Neuron (in vitro differentiated cells): ENCODE results near the gene NOM1.
"Not testable (repeated sequence)": the region's sequence is repeated elsewhere in the genome, so short reads cannot be mapped to it uniquely, and the experiment has no call there.

Experiments used
- H2AFZ ChIP-seq: one replicate; pipeline ENCODE4 v1.6.1; 2013; ENCODE audit warnings: low read depth, mild to moderate bottlenecking, inconsistent platforms, low read length, moderate library complexity
- H3K27me3 ChIP-seq: one replicate; pipeline ENCODE4 v1.6.1; 2013; ENCODE audit warnings: low read length; ENCODE audit not compliant: insufficient read depth
- H3K36me3 ChIP-seq: one replicate; pipeline ENCODE4 v1.6.1; 2013; ENCODE audit warnings: low read length; ENCODE audit not compliant: insufficient read depth
- H3K4me1 ChIP-seq: one replicate; pipeline ENCODE4 v1.6.1; 2013; ENCODE audit warnings: low read length; ENCODE audit not compliant: insufficient read depth
- H3K4me3 ChIP-seq: 2 replicates; pipeline ENCODE4 v1.5.1; 2013; ENCODE audit warnings: mild to moderate bottlenecking, low read length, moderate library complexity
- H3K9me3 ChIP-seq: one replicate; pipeline ENCODE4 v1.6.1; 2013; ENCODE audit warnings: low read length

NOM1 gene

DNA sequence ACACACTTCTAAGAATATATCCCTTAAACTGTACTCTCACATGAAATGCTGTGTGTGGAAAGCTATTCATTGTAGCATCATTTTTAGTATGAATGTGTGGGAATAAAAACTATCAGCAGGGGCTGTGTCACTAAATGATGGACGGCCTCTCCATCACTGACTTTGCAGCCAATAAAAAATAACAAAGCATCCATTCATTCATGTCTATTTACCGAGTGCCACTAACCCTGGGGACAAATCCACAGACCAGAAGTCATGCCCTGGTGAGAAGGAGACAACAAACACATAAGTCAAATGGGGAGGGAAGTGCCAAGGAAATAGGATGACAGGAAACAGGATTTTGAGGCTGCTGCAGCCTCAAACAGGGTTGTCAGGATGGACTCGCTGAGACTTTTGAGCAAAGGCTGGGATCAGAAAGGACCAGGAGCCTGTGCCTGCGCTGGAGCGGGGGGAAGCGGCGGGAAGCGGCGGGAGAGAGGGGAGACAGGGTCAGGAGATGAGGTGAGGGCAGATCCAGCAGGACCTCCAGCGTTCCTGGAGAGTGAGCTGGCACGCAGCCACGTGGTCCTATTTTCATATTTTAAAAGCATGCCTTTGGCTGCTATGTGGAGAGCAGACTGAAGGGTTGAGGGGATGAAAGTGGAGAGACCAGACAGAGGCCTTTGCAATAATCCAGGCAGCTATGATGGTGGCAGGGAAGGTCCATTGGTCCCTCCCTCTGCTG is 2.2 kb upstream of the NOM1 start:
- H3K27me3 ChIP-seq, result peaks cover 8% of the 10 kb centered on the region
- H3K9me3 ChIP-seq, result no peaks in the 10 kb centered on the region
- H3K4me3 ChIP-seq, result no peak overlapping the region
- no peak overlapping the region for H2AFZ ChIP-seq
- H3K36me3 ChIP-seq, result peaks cover 4% of the 10 kb centered on the region
- peaks cover 18% of the 10 kb centered on the region for H3K4me1 ChIP-seq

- peaks cover 18% of the 10 kb centered on the region for H3K4me1 ChIP-seq
- peaks cover 13% of the 10 kb centered on the region for H3K36me3 ChIP-seq
- H2AFZ ChIP-seq, result no peak overlapping the region
- no peak overlapping the region for H3K4me3 ChIP-seq
- H3K9me3 ChIP-seq, result no peaks in the 10 kb centered on the region
- H3K27me3 ChIP-seq, result peaks cover 8% of the 10 kb centered on the region
These were observed 1.2 kb upstream of the NOM1 start for GRCh38 chr7:156948361-156948760.

- peak overlapping the region; percentile 60 for H3K4me3 ChIP-seq
- no peaks in the 10 kb centered on the region for H3K9me3 ChIP-seq
- peaks cover 33% of the 10 kb centered on the region for H3K36me3 ChIP-seq
- H3K4me1 ChIP-seq, result peaks cover 18% of the 10 kb centered on the region
- H2AFZ ChIP-seq, result no peak overlapping the region
- no peaks in the 10 kb centered on the region for H3K27me3 ChIP-seq
These were observed 908 bp downstream of the NOM1 start for GRCh38 chr7:156950381-156950858.

- not testable (repeated sequence) for H3K4me3 ChIP-seq, H3K27me3 ChIP-seq, H2AFZ ChIP-seq, H3K9me3 ChIP-seq
- Histone ChIP-seq H3K36me3 (peaks cover 49% of the 10 kb centered on the region), H3K4me1 (peaks cover 18% of the 10 kb centered on the region)
These were observed 3.7 kb downstream of the NOM1 start for GRCh38 chr7:156953215-156953614.

- Histone ChIP-seq H2AFZ (no peak overlapping the region), H3K4me3 (no peak overlapping the region), H3K4me1 (peaks cover 18% of the 10 kb centered on the region), H3K9me3 (no peaks in the 10 kb centered on the region), H3K27me3 (no peaks in the 10 kb centered on the region), H3K36me3 (peaks cover 63% of the 10 kb centered on the region)
These were observed 5.4 kb downstream of the NOM1 start for GRCh38 chr7:156954941-156955340.

- H2AFZ ChIP-seq, result no peak overlapping the region
- no peaks in the 10 kb centered on the region for H3K9me3 ChIP-seq
- H3K27me3 ChIP-seq, result no peaks in the 10 kb centered on the region
- H3K4me3 ChIP-seq, result no peak overlapping the region
- H3K4me1 ChIP-seq, result peaks cover 4% of the 10 kb centered on the region
- peaks cover 80% of the 10 kb centered on the region for H3K36me3 ChIP-seq
These were observed 7.2 kb downstream of the NOM1 start for GRCh38 chr7:156956727-156957126.

DNA sequence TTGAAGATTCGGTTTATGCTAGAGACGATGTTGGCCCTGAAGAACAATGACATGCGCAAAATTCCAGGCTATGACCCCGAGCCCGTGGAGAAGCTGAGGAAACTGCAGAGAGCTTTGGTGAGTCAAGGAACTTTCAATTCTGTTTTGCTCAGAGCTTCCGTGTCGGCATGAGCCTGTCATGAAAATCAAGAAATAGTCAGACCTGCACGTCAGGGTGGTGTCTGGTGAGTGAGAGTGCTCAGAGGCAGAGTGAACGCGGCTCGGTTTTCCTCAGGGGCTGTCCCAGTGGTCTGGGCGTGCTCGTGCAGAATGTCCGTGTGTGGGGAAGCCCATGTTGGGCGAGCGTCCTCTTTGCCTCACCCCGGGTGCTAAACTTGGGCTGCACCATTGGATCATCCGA is 12.6 kb downstream of the NOM1 start:
- H3K4me1 ChIP-seq, result no peaks in the 10 kb centered on the region
- H3K9me3 ChIP-seq, result no peaks in the 10 kb centered on the region
- H3K4me3 ChIP-seq, result no peak overlapping the region
- no peak overlapping the region for H2AFZ ChIP-seq
- no peaks in the 10 kb centered on the region for H3K27me3 ChIP-seq
- peaks cover 85% of the 10 kb centered on the region for H3K36me3 ChIP-seq

GRCh38 chr7:156962897-156963296 is 13.4 kb downstream of the NOM1 start:
- H3K4me1 ChIP-seq, result no peaks in the 10 kb centered on the region
- no peak overlapping the region for H2AFZ ChIP-seq
- H3K27me3 ChIP-seq, result no peaks in the 10 kb centered on the region
- peaks cover 89% of the 10 kb centered on the region for H3K36me3 ChIP-seq
- no peaks in the 10 kb centered on the region for H3K9me3 ChIP-seq
- no peak overlapping the region for H3K4me3 ChIP-seq

DNA sequence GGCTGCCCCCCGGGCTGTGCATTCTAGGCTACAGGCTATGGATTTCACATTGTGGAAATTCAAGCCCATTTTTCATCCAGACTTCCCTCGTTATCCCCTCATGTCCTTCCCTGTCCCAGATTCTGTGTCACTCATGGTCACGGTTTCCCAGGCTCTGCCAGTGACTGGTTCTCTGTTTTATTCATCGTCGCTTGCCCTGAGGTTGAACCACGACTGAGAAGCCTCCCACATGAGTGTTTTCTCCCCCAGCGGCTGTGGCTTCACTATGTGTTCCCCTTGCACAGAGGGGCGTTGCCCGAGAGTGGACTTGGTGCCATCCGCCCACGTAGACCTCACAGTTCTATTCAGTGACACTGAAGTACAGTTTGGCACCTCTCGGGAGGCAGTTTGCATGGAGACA is 14.0 kb downstream of the NOM1 start:
- no peak overlapping the region for H3K4me3 ChIP-seq
- no peaks in the 10 kb centered on the region for H3K4me1 ChIP-seq
- no peaks in the 10 kb centered on the region for H3K27me3 ChIP-seq
- H2AFZ ChIP-seq, result no peak overlapping the region
- peaks cover 89% of the 10 kb centered on the region for H3K36me3 ChIP-seq
- H3K9me3 ChIP-seq, result no peaks in the 10 kb centered on the region

GRCh38 chr7:156964971-156965370 is 15.5 kb downstream of the NOM1 start:
- H3K36me3 ChIP-seq, result peaks cover 83% of the 10 kb centered on the region

GRCh38 chr7:156966387-156966786 is 16.9 kb downstream of the NOM1 start:
- Histone ChIP-seq H3K9me3 (no peaks in the 10 kb centered on the region), H3K4me1 (no peaks in the 10 kb centered on the region), H3K4me3 (no peak overlapping the region), H2AFZ (no peak overlapping the region), H3K27me3 (no peaks in the 10 kb centered on the region), H3K36me3 (peaks cover 82% of the 10 kb centered on the region)

More at GRCh38 chr7:156964971-156965370, 15.5 kb downstream of the NOM1 start:
- no peaks in the 10 kb centered on the region for H3K4me1 ChIP-seq
- H3K4me3 ChIP-seq, result no peak overlapping the region
- no peaks in the 10 kb centered on the region for H3K9me3 ChIP-seq
- no peak overlapping the region for H2AFZ ChIP-seq
- no peaks in the 10 kb centered on the region for H3K27me3 ChIP-seq

DNA sequence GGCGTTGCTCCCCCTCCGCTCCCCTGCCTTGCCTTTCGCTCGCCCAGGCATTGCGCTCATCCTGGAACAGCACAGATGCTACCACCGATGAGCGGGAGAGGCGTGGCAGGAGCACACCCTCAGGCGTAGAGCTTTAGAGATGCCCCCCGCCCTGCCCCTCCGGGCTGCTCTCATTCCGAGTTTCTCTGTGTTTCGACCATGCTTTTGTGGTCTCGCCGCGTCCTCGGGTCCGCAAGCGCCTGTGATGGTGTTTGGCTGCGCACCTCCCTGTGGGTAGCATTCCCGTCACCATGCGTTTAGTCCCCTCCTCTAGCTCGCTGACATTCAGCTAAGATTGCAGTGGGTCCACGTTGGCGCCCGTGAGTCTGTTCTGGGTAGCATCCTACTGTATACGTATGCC is 18.7 kb downstream of the NOM1 start:
- H3K27me3 ChIP-seq, result no peaks in the 10 kb centered on the region
- H3K4me1 ChIP-seq, result no peaks in the 10 kb centered on the region
- no peaks in the 10 kb centered on the region for H3K9me3 ChIP-seq
- H3K4me3 ChIP-seq, result no peak overlapping the region
- H2AFZ ChIP-seq, result no peak overlapping the region
- H3K36me3 ChIP-seq, result peaks cover 75% of the 10 kb centered on the region

GRCh38 chr7:156969972-156970420 is 20.5 kb downstream of the NOM1 start:
- H3K36me3 ChIP-seq, result peaks cover 58% of the 10 kb centered on the region
- no peak overlapping the region for H3K4me3 ChIP-seq
- no peaks in the 10 kb centered on the region for H3K27me3 ChIP-seq
- H3K4me1 ChIP-seq, result no peaks in the 10 kb centered on the region
- H2AFZ ChIP-seq, result no peak overlapping the region
- H3K9me3 ChIP-seq, result no peaks in the 10 kb centered on the region

- Histone ChIP-seq H3K4me3 (no peak overlapping the region), H2AFZ (no peak overlapping the region), H3K4me1 (no peaks in the 10 kb centered on the region), H3K36me3 (peaks cover 18% of the 10 kb centered on the region), H3K9me3 (peaks cover 6% of the 10 kb centered on the region), H3K27me3 (no peaks in the 10 kb centered on the region)
These were observed 26.1 kb downstream of the NOM1 start for GRCh38 chr7:156975620-156976019.
